NOMO-1 treated with dmso at 0.1 percent for 144 hours (cell line): ENCODE measurements around the gene SLC6A4.

ENCODE experiments used
- DNase-seq: peaks from one replicate; lab custom pipeline; 2025; ENCODE audit not compliant: unreplicated experiment; lab: John Stamatoyannopoulos, UW

The SLC6A4 gene

GRCh38 chr17:30235386-30236296 is at the start of gene SLC6A4:
Gene SLC6A4, minus strand, starts transcription at chr17:30235697. Its CDS starts 13,739 bp downstream, at chr17:30221958.
- no peak for DNase-seq

- no peak for DNase-seq
Observed at GRCh38 chr17:30279156-30279555, 43.7 kb upstream of the SLC6A4 start.

DNA sequence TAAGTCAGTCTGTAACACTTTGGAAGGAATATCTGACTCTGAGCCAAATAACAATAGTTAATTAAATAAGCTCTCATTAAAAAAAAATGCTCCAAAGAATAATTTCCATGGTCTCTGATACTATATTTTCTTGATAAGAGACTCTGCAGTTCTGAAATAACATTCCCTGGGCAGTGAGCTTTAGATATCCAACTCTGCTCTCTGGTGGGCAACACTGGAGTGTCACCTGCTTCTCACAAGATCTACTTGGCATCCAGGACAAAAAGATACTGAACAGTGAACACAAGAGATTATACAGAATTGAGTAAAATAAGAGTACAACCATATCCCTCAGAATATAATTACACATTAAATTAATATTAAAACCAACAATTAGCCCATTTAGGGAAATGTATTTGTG is 42.5 kb upstream of the SLC6A4 start:
- no peak for DNase-seq

DNA sequence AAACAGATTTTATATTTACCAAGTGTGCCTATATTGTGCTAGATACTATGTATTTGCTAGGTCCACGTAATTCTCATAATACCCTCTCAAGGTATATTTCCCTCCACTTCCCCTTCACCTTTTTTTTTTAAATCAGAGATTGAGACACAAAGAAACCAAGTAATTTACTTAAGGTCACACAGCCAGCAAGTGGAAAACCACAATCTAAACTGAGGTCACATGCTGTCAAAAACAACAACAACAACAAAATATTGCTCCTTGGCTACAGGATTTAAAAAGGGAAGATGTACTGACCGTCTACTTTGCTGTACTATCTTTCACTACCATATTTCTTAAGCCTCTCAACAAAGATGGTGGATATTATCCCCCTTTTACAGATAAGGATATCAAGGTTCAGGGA is 40.4 kb upstream of the SLC6A4 start:
- DNase-seq = no peak

DNA sequence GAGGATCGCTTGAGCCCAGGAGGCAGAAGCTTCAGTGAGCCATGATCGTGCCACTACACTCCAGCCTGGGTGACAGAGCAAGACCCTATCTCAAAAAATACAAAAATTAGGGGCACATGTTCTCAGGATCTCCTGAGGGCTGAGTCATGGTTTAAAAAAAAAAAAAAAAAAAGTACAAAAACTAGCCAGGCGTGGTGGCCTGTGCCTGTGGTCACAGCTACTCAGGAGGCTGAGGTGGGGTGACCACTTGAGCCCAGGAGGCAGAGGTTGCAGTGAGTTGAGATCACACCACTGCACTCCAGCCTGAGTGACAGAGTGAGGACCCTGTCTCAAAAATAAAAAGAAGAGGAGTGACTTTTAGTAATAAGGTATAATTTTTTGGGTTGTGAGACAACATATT is 39.4 kb upstream of the SLC6A4 start:
- no peak for DNase-seq

DNA sequence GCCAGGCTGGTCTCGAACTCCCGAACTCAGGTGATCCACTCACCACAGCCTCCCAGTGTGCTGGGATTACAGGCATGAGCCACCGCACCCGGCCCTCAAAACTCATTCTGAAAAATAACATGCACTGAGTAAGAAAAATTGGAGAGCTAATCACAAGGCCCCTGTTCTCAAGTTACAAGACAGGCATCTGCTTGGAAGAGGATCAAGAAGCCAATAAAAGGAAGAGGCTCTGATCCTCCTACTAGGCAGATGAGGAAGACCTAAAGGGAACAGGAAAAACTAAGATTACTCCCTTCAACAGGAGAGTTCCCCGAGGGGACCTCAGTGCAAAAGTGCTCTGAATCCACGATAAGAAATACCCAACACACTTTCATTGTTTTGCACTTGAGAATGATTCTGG is 37.9 kb upstream of the SLC6A4 start:
- no peak for DNase-seq

DNA sequence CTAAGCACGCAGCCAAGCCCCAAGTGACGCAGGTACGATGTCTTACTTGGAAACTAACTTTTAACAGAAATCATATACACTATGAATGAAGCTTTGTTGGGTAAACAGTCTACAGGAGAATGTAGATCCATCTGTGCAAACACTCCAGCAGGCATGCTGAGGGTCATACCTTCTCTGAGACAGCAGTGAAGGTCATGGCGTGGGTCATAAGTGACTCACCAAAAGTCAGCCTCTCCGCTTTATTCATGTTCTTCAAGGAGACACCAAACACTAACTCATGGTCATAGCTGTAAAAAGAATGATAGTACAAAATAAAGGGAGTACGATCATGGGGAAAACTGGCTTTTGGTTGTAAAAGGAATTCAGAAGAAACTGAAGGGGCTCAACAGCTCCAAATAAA is 35.6 kb upstream of the SLC6A4 start:
- DNase-seq = no peak

DNA sequence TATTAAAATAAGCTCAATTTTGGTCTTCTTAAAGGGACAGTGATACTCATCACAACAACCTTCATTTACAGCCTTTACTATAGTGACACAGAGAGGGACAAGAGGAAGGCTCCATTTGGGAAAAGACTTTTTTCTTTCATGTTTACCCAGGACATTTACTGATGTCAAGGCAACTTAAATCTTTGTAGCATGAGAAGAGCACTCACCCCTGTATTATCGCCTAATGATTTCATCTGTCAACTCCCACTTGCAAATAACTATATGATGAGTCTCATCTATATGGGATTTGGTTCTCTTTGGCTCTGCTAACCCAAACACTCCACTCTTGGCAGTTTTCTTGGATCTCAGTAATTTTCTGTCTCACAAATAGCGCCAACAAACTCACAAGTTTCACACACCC is 32.1 kb upstream of the SLC6A4 start:
- DNase-seq = no peak

DNA sequence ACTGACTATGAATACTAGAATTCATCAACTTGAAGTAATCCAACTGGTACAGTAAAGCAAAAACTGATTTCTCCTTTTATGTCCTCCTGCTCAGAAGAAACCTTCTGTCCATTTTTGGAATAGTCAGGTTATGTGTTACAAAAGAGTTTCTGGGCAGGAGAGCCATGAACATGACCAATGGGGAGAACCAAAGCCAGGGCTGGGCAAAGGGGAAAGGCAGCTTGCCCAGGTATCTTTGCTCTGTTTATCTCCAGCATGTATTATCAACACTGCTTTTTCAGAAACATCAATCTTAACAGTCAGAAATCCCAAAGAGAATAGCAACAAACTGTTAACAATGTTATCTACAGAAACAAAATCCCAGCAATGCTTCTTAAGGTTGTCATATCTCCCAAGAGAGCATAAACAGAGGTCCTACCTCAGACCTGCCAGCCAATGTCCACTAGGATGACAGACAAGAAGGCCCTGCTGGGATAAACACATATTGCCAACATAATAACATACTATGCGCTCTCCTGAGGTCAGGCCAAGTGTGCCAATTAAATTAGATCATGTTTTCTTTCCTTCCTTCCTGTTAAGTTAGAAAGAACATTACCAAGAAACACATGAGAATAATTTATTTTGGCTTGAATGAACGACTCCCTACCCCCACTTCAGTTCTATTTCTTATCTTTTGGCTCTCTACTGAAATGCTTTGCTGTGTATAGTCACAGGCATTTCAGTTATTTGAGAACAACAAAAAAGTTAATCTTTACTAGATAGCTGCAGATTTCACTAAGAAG is 28.2 kb upstream of the SLC6A4 start:
- DNase-seq = no peak

GRCh38 chr17:30256756-30257506 is 21.4 kb upstream of the SLC6A4 start:
- no peak for DNase-seq

DNA sequence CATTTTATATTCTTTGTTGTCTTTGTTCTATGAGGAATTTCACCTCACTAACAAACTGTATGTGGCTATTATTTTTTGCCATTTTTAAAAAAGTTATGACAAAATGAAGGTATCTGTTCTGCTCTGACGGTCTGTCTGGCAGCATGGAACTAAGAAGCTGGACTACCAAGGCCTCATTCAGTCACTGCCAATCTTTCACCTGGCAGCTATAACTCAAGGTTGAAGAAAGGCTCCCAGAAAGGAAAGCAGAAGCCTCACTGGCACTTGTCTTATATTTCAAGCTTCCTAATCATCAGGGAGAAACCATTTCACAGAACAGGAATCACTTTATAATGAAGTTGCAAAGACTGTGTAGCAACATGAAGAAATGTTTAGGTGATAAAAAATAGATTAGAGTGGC is 18.7 kb upstream of the SLC6A4 start:
- no peak for DNase-seq

DNA sequence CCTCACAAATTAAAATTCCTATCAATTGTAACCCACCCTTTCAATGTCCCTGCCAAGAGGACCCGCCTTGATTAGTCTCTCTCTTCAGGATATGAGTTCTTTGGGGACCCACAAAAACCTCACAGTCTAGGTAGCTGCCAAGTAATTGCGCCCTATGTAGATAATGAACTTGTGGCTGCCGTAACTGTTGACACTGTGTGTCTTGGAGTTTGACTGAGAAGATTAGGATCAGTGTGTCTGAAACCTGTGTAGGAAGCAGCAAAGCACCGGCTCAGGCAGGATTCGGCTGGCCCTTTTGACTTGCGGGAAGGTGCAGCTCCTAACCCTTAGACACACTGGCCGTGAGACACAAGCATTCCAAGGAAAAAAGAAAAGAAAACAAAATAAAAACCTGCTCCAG is 17.8 kb upstream of the SLC6A4 start:
- no peak for DNase-seq

- no peak for DNase-seq
Observed at GRCh38 chr17:30251931-30252330, 16.4 kb upstream of the SLC6A4 start.

DNA sequence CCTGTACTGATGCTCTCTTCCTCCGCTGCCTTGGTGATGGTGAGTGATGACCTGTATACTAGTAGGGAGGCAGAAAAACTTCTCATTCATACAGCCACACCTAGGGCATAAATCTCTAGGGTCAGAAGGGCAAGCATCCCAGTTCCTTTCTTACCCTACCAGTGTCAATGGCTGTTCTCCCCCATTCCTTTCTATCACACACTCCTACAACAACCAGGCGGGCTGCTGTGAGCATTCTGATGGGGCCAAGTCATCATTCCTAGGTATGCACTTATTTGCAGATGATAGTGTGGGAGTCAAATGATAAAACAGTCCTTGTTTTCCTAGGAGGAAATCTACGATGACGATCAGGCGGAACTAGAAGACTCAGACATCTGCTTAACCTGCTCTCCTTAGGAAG is 14.0 kb upstream of the SLC6A4 start:
- DNase-seq = no peak

DNA sequence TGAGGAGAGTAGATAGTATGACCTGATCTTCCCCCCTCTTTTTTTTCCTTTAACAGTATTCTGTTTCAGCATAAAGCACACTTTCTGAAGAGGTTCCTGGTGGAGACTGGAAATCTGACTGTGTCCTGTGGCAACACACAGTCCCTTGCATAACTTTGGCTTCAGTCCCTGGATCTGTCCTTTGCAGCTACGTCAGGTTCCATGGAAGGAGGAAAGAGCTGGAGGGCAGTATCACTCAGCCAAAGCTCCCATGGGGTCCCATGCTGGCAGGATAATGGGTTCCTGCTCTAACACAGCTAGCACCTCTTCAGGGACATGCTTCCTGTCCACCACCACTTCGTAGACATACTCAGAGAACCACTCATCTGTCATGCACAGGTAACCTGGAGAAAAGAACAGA is 13.3 kb upstream of the SLC6A4 start:
- DNase-seq = no peak

DNA sequence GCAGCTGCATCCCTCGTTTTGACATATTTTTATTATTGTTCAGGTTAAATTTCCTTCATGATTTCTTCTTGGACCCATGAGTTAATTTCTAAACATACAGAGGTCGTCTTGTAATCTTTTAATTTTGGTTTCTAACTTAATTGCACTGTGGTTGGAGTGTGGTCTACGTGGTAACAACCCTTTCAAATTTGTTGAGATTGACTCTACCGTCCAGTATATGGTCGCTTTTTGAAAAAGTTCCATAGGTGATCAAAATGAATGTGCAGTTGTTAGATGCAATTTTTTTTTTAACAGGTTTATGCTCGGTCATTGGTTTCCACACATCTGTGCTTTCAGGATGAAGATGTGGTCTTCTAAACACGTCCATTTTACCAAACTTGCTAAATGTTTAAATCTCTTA is 11.0 kb upstream of the SLC6A4 start:
- no peak for DNase-seq

- DNase-seq = no peak
Observed at GRCh38 chr17:30244853-30245385, 9.4 kb upstream of the SLC6A4 start.

- DNase-seq = no peak
Observed at GRCh38 chr17:30243568-30243967, 8.1 kb upstream of the SLC6A4 start.

DNA sequence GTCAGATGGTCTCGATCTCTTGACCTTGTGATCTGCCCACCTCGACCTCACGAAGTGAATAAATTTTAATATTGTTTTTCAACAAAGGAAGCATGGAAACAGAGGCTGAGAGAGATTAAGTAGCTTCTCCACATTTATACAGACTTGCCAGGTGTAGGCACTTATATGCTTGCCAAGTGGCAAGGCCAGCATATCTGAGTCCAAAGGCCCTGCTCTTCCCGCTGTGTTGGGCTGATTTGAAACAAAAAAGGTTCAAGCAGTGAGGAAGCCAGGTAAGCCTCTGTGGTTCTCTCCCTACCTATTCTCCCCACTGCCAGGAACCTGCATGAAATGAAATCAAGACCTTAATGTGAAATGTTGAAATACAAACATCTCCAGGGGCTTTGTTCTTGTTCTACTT is 7.5 kb upstream of the SLC6A4 start:
- no peak for DNase-seq

- DNase-seq = no peak
Observed at GRCh38 chr17:30241051-30241450, 5.6 kb upstream of the SLC6A4 start.

DNA sequence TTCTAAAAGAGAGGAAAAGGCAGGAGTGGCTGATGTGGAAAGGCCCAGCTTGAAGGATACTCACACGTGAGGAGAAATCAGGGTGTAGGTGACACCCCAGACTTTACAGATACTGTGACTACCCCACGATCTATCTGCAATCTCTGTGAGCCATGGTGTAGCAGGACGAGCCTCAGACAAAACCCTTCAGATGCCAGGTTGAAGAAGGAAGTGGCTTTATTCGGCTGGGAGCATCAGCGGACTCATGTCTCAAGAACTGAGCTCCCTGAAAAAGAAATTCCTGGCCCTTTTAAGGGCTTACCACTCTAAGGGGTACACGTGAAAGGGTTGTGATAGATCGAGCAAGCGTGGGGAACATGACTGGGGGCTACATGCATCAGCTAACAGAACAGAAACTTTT is 4.7 kb upstream of the SLC6A4 start:
- DNase-seq = no peak
